Neural progenitor cell (in vitro differentiated cells): Measurements from ENCODE around the gene FAM53A.

Experiments
- CTCF ChIP-seq: fragments of 200-600 bp; sonication (generic); IDR thresholded peaks from 2 replicates; pipeline ENCODE4 v1.5.1; 2017; ENCODE audit warnings: antibody characterized with exemption, mild to moderate bottlenecking
- EZH2 ChIP-seq: fragments of 200-600 bp; sonication (generic); IDR thresholded peaks from 2 replicates; pipeline ENCODE4 v1.6.1; 2017; ENCODE audit warnings: antibody characterized with exemption, mild to moderate bottlenecking, moderate library complexity

GRCh38 chr4:1601533-1601835 lies 82.6 kb downstream of the FAM53A start:
- TF ChIP-seq CTCF: no peak
- no peak for TF ChIP-seq EZH2
